Activated T-cell treated with anti-CD3 and anti-CD28 coated beads, Interleukin-2, amount 50 U/mL, for 4 hours (primary cell): ENCODE measurements around the gene SLC25A52. TPM values are rescaled to one million over a fixed set of nuclear protein-coding genes. Genes with fewer than 3 reads are reported as not detected.

Source experiments
- ATAC-seq, 2 donors: fragments of 200-7000 bp; cut with Tn5 transposase; one replicate each; pipeline ENCODE4 v1.10.0; 2021
- DNase-seq: peaks from one replicate; pipeline ENCODE4 v3.0.0-alpha.2; 2020
- H3K27me3 Mint-ChIP-seq: one replicate; pipeline ENCODE4 v1.8.0; 2021; ENCODE audit warnings: low read depth, mixed read lengths
- H3K36me3 Mint-ChIP-seq: one replicate; pipeline ENCODE4 v1.8.0; 2022; ENCODE audit warnings: mixed read lengths; ENCODE audit not compliant: insufficient read depth
- H3K4me1 Mint-ChIP-seq: one replicate; pipeline ENCODE4 v1.8.0; 2021; ENCODE audit warnings: low read depth, mixed read lengths
- H3K4me3 Mint-ChIP-seq: one replicate; pipeline ENCODE4 v1.8.0; 2021; ENCODE audit warnings: mild to moderate bottlenecking, moderate library complexity, mixed read lengths
- H3K9me3 Mint-ChIP-seq: one replicate; pipeline ENCODE4 v1.8.0; 2021; ENCODE audit warnings: mixed read lengths
- total RNA-seq, 3 donors: library from RNA; stranded (reverse); gene quantifications; one replicate each; pipeline ENCODE4 v1.2.1, GENCODE V29; 2021

SLC25A52 gene
- total RNA-seq, 3 donors from 2014 or later = not detected

DNA sequence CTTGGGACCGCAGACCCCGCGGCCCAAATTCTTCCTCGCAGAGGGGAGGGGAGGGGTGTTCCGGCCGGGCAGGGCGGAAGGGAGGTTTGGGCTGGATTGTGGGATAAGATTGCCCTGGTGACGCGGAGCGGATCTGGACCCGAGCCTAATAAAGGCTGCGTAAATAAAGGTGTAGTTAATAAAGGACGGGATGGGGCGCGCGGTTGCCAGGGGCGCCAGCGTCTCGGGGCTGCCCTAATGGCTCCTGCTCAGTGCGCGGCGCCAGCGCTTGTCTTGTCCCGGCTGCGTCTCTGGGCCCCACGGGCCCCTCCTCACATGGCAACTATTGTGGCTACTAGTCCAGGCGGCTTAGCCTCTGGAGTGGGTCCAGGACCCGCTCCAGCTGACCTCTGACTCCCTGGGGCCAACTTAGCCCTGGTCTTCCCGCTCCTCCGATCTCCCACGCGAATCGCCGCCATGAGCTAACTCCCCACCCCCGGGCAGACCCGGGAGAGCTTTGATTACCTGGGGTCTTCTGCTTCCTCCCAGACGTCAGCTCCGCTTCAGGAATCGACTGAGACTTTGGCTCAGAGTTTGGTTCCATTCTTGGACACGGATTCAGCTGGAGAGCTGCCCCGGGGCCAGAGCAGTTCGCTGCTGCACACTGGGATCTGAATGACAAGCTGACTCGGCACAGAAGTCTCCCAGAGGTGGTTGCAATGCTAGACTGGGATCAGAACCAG is 36.5 kb downstream of the SLC25A52 start:
- Mint-ChIP-seq H3K4me1 (peaks cover 5% of the 10 kb centered on the region), H3K9me3 (peaks cover 7% of the 10 kb centered on the region), H3K4me3 (peak overlapping the region; percentile 70), H3K36me3 (no peaks in the 10 kb centered on the region), H3K27me3 (peaks cover 37% of the 10 kb centered on the region)
- DNase-seq (no peak), ATAC-seq (no peak)

DNA sequence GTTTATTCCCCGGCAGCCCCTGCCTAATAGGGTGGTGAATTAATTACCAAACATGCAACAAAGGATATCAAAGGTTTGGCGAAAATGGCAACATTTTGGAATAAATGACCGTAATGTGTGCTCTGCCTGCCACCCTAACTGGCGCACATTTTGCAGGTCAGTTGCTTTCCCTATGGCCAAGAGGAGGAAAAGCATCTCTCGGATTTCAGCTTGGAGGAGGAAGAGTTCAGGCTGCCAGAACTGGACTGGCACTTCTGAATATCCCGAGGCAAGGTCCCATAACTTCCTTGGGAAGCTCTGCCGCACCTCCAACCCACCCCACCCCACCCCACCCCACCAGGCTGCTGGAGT is 37.1 kb downstream of the SLC25A52 start:
- Mint-ChIP-seq H3K27me3 (peaks cover 35% of the 10 kb centered on the region), H3K4me3 (no peak overlapping the region), H3K4me1 (peaks cover 5% of the 10 kb centered on the region), H3K9me3 (peaks cover 9% of the 10 kb centered on the region), H3K36me3 (no peaks in the 10 kb centered on the region)
- DNase-seq = no peak
- ATAC-seq = no peak

DNA sequence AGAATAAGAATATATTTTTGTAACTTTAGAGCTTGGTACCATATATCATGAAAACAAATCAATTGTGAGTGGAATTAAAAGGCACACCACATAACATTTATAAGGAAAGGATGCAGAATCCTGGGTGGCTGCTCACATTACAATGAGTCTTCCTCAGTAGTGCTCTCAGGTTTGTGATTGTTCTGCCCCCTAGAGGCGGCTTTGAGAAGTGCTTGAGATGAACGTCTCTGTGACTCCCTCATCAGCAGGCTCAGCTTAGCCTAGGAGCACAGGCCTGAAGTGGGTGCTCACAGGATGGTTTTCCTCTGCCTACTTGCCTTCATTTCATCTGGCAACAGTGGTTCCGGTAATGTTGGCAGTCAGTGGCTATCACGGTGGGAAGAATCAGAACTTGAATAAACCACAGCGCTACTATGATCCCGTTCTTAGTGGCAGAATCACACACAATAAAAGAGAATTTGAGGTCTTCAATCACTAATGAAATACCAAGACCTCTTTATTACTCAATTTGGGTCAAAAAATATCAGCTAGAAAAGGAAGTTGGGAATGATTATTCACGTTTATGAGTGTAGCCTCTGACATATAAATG is 38.2 kb downstream of the SLC25A52 start:
- Mint-ChIP-seq H3K9me3 (peaks cover 9% of the 10 kb centered on the region), H3K36me3 (no peaks in the 10 kb centered on the region), H3K27me3 (peaks cover 33% of the 10 kb centered on the region), H3K4me1 (peaks cover 5% of the 10 kb centered on the region), H3K4me3 (no peak overlapping the region)
- DNase-seq (peak; percentile 61), ATAC-seq (peak; percentile 85 to 86)

DNA sequence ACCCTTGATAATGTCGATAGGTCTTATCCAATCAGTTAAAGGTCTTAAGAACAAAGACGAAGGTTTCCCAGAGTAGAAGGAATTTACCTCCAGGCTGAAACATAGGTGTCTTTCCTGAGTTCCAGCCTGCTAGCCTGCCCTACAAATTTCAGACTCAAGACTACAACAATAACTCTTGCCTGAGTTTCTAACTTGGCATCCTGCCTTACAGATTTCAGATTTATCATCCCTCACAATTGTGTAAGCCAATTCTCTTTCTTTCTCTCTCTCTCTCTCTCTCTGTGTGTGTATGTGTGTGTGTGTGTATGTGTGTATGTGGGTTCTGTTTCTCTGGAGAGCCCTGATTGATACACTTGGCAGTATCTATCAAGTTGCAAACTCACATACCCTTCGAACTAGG is 39.1 kb downstream of the SLC25A52 start:
- Mint-ChIP-seq H3K4me1 (peaks cover 5% of the 10 kb centered on the region), H3K4me3 (no peak overlapping the region), H3K36me3 (no peaks in the 10 kb centered on the region)

DNA sequence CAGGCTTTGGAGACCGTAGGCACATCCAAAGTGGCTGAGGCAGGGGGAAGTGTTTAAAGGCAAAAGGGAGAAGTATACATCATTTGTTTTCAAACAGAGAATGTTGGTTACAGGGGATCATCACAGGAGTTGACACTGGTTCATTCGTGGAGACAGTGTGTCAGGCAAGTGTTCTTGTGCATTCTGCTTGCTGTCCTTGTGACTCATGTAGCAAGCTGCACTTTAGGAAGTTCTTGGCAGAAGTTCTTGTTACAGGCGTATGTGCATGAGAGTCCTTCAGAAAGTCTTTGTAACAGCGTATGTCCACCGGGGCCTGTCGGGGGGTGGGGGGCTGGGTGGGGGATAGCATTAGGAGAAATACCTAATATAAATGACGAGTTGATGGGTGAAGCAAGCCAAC is 39.8 kb downstream of the SLC25A52 start:
- no peak for ATAC-seq
- no peak for DNase-seq
- H3K4me1 Mint-ChIP-seq = peaks cover 5% of the 10 kb centered on the region
- H3K4me3 Mint-ChIP-seq = no peak overlapping the region
- peaks cover 23% of the 10 kb centered on the region for H3K27me3 Mint-ChIP-seq
- no peaks in the 10 kb centered on the region for H3K36me3 Mint-ChIP-seq
- peaks cover 9% of the 10 kb centered on the region for H3K9me3 Mint-ChIP-seq

More for the DNA sequence above, 39.1 kb downstream of the SLC25A52 start:
- ATAC-seq = no peak
- Mint-ChIP-seq H3K9me3 (peaks cover 9% of the 10 kb centered on the region), H3K27me3 (peaks cover 29% of the 10 kb centered on the region)
- no peak for DNase-seq

DNA sequence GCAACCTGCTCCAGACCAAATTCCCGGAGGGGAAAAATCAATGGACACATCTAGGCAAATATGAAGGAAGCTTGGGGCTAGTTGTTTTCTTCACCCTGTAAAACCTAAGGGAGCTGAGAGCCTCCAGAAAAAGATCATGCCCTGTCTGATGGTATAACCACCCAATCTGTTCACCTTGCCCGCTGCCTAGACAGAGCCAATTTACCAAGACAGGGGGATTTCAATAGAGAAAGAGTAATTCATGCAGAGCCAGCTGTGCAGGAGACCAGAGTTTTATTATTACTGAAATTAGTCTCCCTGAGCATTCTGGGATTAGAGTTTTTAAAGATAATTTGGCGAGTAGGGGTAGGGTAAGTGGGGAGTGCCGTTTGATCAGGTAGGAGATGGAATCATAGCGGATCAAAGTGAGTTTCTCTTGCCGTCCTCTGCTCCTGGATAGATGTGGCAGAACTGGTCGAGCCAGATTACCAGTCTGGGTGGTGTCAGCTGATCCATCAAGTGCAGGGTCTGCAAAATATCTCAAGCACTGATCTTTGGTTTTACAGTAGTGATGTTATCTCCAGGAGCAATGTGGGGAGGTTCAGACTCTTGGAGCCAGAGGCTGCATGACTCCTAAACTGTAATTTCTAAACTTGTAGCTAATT is 41.2 kb downstream of the SLC25A52 start:
- ATAC-seq (no peak), DNase-seq (no peak)
- Mint-ChIP-seq H3K36me3 (no peaks in the 10 kb centered on the region), H3K4me3 (no peak overlapping the region), H3K27me3 (peaks cover 12% of the 10 kb centered on the region), H3K4me1 (peaks cover 4% of the 10 kb centered on the region), H3K9me3 (peaks cover 9% of the 10 kb centered on the region)

DNA sequence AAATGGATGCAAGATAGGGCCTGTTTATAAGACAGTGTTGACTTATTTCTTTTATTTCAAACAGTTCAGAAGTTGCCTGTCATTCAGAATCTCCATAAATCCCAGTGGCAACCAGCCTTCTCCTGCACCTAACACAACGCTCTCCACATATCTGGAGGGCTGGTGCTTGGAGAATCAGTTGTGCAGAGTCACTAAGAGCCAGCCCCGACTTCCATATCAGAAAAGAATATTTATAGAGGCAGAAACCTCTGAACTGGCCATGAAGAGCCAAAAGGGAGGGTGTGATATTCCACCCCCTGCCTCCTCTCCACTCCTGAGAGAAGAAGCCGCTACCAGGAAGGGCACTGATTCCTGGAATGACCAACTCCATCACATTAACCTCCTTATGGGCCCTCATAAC is 42.3 kb downstream of the SLC25A52 start:
- no peak for ATAC-seq
- H3K4me1 Mint-ChIP-seq = no peaks in the 10 kb centered on the region

DNA sequence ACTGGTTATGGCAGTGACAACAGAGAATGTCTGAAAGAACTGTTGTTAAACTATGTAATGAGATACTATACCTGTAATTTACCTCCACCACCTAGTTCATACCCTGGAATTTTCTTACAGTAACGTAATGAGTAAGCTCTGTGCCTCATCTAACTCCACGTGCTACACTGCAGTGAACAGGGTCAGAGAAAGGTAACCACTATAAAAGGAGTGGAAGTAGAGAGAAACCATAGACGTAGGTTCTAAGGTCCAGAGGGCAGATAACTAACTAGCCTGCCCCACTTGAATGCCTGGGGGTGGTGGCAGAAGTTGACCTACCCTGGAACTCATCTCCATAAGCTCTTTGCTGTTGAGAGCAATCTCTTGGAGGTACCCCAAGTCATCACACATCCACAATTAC is 44.3 kb downstream of the SLC25A52 start:
- peaks cover 9% of the 10 kb centered on the region for H3K9me3 Mint-ChIP-seq
- DNase-seq = no peak
- no peaks in the 10 kb centered on the region for H3K27me3 Mint-ChIP-seq
- H3K4me3 Mint-ChIP-seq = no peak overlapping the region
- no peaks in the 10 kb centered on the region for H3K36me3 Mint-ChIP-seq
- no peak for ATAC-seq
- H3K4me1 Mint-ChIP-seq = no peaks in the 10 kb centered on the region

More for the DNA sequence above, 42.3 kb downstream of the SLC25A52 start:
- Mint-ChIP-seq H3K27me3 (peaks cover 5% of the 10 kb centered on the region), H3K9me3 (peaks cover 9% of the 10 kb centered on the region), H3K36me3 (no peaks in the 10 kb centered on the region), H3K4me3 (no peak overlapping the region)
- no peak for DNase-seq

DNA sequence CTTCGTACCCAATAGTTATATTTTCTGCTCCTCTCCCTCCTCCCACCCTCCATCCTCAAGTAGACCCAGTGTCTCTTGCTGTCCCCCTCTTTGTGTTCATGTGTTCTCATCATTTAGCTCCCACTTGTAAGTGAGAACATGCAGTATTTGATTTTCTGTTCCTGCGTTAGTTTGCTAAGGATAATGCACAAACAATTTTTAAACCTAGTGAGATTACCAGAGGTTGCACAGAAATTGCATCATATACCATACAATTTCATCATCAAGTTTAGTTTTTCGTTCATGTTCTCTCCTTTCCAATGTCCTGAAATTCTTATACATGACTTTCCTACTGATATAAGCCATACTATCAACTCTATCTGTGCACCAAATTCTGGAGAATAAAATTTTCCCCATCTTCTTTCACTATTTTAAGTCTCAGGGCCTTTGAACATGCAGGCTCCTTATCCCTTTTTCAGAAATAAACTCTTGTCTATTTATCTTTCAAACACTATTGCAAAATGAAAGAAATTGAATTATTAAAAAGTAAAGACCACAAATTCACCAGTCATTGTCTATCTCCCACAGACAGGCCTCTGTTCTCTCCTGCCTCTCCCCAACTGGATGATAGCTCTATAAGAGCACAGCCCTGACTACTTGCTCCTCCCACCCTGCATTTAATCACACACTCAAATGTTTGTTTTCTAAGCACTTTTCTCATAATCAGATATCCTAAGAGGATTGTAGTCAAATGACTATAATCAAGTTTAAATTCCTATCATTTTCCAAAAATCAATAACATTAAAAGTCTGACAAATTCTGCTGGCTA is 49.1 kb downstream of the SLC25A52 start:
- Mint-ChIP-seq H3K36me3 (no peaks in the 10 kb centered on the region), H3K27me3 (peaks cover 4% of the 10 kb centered on the region), H3K4me1 (no peaks in the 10 kb centered on the region), H3K9me3 (no peaks in the 10 kb centered on the region), H3K4me3 (no peak overlapping the region)
- ATAC-seq (no peak), DNase-seq (no peak)

DNA sequence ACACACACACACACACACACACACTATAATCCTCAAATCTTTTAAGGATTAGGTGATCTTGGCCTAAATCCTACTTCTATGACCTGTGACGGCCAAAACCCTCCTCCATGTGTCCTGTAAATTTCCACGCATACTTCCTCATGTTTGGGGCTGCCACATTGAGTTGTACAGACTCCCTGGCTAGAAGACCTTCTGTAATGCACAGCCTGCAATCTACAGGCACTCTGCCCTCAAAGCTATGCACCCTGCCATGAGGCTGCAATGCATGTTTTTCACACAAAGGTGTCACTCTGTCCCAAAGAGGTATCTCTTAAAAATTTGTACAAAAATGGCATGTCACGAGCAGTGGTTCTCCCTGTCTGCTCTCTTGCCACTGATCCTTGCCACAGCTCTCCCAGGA is 49.9 kb downstream of the SLC25A52 start:
- no peaks in the 10 kb centered on the region for H3K36me3 Mint-ChIP-seq

More for the DNA sequence above, 49.9 kb downstream of the SLC25A52 start:
- Mint-ChIP-seq H3K4me1 (no peaks in the 10 kb centered on the region), H3K27me3 (peaks cover 4% of the 10 kb centered on the region), H3K9me3 (no peaks in the 10 kb centered on the region), H3K4me3 (no peak overlapping the region)
- ATAC-seq (no peak), DNase-seq (no peak)

Other genes with a start within 250 kb of the SLC25A52 start
- gene TTR, start 169.0 kb downstream of the SLC25A52 start, total RNA-seq = 1 to 10 TPM in 1 of 3 donors, under 1 TPM in 2; 0.30 to 1.1 (median 0.56) TPM
- 1 to 10 TPM in 2 of 3 donors, under 1 TPM in 1; 0.84 to 2.4 (median 1.3) TPM for gene B4GALT6, start 76.3 kb downstream of the SLC25A52 start, total RNA-seq
- 10 to 100 TPM; 32.3 to 35.9 (median 33.9) TPM for gene TRAPPC8, start 182.2 kb upstream of the SLC25A52 start, total RNA-seq